GM18505 (cell line): Measurements from ENCODE around the gene TTC9C.
A peak's percentile ranks its signal among the peaks of the same experiment; 100 is the strongest.

Source experiments
- ATAC-seq: cut with Tn5 transposase; IDR thresholded peaks from one replicate; pipeline ENCODE4 v1.9.1; 2021; ENCODE audit not compliant: unreplicated experiment
- POLR2A ChIP-seq: IDR thresholded peaks from 4 replicates; pipeline ENCODE4 v1.6.1; 2011; ENCODE audit warnings: borderline replicate concordance; ENCODE audit not compliant: insufficient read depth, insufficient read length; ENCODE audit errors: extremely low read depth

Gene TTC9C

GRCh38 chr11:62705413-62705812 lies 22.9 kb upstream of the TTC9C start:
- no peak for TF ChIP-seq POLR2A
- no peak for ATAC-seq

- peak; percentile 59 for TF ChIP-seq POLR2A
- peak; percentile 61 for ATAC-seq
Measured at GRCh38 chr11:62705880-62706849, 22.1 kb upstream of the TTC9C start.

- TF ChIP-seq POLR2A = no peak
- no peak for ATAC-seq
Measured at GRCh38 chr11:62706850-62707247, 21.4 kb upstream of the TTC9C start.

- no peak for TF ChIP-seq POLR2A
- ATAC-seq = no peak
Measured at GRCh38 chr11:62707277-62707861, 20.9 kb upstream of the TTC9C start, which contains the start of the genes BSCL2 and GNG3. Gene BSCL2, minus strand, starts transcription at chr11:62707424. Its CDS starts 229 bp downstream, at chr11:62707195. Gene GNG3, plus strand, starts transcription at chr11:62707676. Its CDS starts 620 bp downstream, at chr11:62708296.

- no peak for ATAC-seq
Measured at GRCh38 chr11:62708392-62708791, 19.9 kb upstream of the TTC9C start.

GRCh38 chr11:62708793-62709192 lies 19.5 kb upstream of the TTC9C start:
- TF ChIP-seq POLR2A = no peak
- no peak for ATAC-seq

More at GRCh38 chr11:62708392-62708791, 19.9 kb upstream of the TTC9C start:
- TF ChIP-seq POLR2A = no peak

GRCh38 chr11:62709247-62710000 lies 18.9 kb upstream of the TTC9C start:
- peak; percentile 73 for TF ChIP-seq POLR2A
- ATAC-seq = peak; percentile 51

- no peak for TF ChIP-seq POLR2A
- ATAC-seq = no peak
Measured at GRCh38 chr11:62710001-62710345, 18.3 kb upstream of the TTC9C start.

- ATAC-seq = no peak
- no peak for TF ChIP-seq POLR2A
Measured at GRCh38 chr11:62712276-62712812, 15.9 kb upstream of the TTC9C start.

GRCh38 chr11:62712861-62713260 lies 15.4 kb upstream of the TTC9C start:
- ATAC-seq = no peak
- TF ChIP-seq POLR2A = no peak

- TF ChIP-seq POLR2A = no peak
- ATAC-seq = no peak
Measured at GRCh38 chr11:62713343-62713742, 14.9 kb upstream of the TTC9C start.

GRCh38 chr11:62715150-62716130 lies 12.8 kb upstream of the TTC9C start:
- TF ChIP-seq POLR2A = no peak
- no peak for ATAC-seq
